Nucleus accumbens (tissue), 56 donors: Measurements from ENCODE around the gene ARHGEF28.

ENCODE experiments used
- DNase-seq, 56 donors: peaks; one replicate each; lab custom pipeline; 2025; lab: John Stamatoyannopoulos, UW

ARHGEF28 gene

DNA sequence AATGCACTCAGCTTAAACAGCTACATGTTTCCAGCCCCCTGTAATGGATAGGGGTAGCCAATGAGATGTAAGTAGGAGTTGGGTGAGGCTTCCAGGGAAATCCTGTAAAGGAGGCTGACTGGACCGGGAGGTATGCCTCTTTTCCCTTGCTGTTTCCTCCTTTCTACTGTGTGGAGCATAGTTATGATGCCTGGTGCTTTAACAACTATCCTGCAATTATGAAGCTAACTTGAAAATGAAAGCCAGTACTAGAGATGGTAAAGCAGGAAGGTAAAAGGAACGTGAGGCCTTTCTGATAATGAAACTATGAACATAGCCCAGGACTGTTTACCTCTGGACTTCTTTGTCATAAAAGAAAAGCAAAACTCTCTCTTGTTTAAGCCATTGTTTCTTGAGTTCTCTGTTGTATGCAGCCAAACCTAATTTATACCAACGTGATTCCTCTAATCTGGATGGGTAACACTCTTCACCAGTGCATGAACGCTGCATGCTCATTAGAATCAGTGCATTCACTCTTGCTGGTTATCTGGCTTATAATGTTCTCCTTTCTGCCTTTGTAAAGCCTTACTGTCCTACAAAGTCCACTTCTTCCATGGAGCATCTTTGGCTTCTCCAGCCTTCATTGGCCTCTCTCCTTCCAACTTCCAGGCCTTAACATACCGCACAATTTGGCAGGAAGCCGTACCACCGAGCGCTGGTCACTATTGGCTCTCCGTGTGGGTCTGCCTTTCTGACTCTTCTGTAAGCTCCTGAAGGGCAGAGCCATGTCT, 8.3 kb upstream of the ARHGEF28 start:
- DNase-seq = no peak

DNA sequence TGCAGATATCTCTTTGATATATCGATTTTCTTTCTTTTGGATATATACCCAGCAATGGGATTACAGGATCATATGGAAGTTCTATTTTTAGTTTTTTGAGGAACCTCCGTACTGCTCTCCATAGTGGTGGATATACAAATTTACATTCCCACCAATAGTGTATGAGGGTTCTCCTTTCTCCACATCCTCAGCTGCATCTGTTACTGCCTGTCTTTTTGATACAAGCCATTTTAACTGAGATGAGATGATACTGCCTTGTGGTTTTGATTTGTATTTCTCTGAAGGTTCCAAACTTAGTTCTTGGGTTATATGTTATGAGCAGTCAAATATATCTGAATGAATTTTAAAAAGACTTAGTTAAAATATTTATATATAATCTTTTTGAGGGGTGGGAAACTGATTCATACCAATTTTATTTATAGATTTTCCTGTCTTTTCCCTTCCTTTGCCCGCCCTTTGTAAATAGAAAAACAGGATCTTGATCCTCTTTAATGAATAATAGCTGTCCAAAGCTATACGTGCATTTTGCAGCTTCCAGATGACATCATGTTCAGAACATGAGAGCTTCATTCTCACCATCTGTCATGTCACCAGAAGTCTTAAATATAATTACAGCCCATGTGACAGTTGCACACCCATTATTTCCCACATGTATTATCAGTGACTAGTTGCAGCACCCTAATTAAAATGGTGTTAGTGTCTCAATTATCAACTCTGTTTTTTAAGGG, 6.2 kb upstream of the ARHGEF28 start:
- DNase-seq = no peak

DNA sequence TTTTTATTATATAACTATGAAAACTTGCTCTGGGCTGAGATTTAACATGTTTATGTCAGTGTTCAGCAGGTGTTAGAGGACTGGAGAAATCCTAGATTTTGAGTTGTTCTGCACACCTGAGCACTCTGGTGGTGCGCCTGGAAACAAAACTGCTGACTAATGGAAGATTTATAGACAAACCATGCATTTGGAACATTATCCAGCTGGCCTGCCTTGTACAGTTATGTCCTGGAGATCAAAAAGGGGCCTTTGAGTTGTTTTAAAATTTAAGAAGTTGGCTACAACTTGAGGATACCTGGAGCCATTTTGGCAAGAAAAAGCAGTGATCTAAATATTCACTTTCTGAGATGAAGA, 5.7 kb upstream of the ARHGEF28 start:
- DNase-seq = no peak

DNA sequence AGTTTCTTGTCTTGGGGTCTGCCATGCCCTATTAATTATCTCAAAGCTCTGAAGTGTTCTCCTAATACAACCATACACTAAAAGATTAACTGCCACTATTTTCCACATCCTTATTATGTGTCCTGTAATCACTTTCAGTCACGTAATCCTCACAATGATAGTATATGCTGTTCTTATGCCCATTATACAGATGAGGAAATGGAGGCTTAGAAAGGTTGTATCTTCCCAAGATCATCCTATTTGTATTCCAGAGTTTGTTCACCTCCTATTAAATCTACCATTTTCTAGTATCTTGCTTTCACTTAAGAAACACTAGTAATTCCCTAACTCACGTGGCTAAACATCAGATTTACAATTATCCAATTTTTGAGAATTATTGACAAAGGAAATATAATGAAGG, 2.9 kb upstream of the ARHGEF28 start:
- DNase-seq = no peak

DNA sequence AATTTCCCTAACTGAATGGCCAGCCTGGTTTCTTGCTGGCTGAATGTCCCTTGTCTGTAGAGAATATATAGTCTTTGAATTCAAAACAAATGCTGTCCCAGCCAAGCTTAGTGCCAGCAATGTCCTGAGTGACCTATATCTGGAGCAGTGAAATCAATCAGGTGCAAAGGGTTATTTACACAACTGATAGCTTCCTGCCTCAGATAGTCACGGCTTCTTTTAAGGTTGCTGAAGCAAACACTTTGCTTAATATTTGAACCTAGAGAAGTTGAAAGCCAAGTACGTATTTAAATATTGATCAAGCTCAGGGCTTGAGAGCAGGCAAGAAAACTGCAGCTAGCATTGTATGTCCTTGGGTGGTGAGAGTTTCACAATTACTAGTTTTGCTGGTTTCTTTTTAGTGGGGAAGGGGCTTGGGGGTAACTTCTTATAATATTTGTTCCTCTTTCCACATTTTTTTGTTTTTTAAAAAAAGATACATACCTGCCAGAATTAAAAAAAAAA, 2.0 kb upstream of the ARHGEF28 start:
- no peak for DNase-seq

DNA sequence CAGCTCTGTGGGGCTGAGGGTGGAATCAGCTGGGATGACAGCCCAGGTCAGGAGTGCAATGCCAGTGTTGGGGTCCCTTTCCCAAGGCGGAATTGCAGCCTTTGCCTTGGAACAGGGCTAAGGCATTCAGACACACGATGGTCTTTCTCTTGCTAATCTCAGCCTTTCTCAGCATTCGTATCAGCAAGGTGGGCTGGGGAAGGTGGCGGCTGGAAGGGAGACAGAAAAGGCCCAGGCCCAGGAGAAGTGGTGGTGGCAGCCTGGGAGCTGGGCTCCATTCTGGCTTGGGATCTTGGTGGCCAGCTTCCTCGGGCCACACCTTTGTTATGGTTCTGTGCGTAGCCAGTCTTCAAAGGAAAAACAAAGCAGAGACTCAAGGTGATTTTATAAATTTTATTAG, 1.1 kb upstream of the ARHGEF28 start:
- no peak for DNase-seq

DNA sequence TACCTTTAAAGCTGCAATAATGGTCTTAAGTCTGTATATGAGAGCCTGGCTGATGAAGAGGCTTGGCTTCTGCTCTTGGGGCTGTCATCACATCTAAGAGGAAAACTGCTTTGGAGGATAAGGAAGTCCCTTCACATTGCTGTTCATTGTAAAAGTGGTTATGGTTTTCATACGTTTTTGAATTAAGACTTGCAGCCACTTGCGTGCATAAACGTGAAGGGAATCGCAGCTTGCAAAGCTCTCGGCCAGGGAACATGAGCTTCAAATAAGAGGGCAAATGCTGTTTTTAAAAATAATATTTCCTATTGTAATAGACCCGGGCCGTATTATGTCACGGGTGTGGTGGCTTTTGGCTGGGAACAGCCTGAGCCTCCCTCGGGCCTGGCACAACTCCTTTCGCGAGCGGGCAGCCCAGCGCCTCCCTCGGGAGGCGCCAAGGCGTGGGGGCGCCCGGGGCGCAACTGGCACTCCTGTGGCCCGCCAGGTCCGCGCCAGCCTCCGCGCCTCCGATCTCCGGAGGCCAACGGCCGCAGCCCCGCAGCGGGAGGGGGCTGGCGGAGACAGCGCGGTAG, 538 bp upstream of the ARHGEF28 start:
- peak in 12 of 56 donors; percentile 1 to 57 (median 25) for DNase-seq

DNA sequence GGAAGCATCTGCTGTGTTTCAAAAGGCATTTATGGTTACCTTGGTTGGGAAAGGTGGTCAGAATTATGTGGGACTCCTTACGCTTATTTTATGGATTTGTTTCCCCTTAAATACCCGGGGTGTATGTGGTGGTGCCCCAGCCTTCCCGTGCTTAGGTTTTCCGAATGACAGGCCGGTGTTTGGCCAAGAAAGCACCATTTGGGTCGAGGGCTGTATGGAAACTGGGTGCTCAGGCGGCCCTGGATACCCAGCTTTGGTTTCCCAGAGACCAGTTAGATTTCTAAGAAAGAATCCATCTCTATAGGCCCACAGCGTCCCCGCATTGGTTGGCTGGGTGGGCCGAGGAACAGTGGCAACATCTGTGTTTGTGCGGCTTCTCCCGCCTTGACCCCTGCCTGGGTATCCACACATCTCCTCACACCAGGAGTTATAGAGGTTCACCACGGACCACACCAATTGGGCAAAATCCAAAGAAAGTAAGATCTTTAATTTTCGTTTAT, 868 bp downstream of the ARHGEF28 start:
- DNase-seq = no peak

DNA sequence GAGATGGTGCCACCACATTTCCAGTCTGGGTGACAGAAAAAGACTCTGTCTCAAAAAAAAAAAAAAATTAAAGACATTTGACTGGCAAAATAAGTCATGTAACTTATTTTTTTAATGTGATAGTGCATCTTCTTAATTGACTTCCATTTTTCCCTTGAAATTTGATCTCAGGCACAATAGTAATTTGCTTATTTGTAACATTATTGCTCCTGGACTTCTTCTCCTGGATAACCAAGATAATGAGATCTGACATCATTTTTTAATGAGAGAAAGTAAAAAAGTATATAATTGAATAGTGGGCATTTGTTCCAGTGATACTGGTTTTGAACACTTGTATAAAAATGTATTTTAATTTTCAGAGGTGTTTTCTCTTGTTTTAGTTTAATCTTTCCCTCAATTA, 3.5 kb downstream of the ARHGEF28 start:
- no peak for DNase-seq

DNA sequence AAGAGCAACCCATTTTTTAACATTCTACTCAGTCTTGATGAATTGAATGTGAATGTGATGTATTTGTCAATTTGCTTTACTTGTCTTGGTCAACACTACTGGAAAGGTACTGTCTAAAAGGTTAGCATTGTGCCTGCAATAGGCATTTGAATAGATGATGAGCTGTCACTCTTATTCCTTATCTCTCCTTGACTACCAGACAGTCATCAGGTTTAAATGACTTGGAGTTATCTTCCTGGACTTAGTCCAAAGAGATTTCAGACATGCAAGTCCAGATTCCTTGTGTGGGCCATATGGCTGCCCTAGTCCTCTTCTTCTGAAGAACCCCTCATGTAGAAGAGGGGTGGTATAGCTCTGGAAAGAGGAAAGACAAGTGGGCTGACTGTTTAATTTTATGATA, 4.8 kb downstream of the ARHGEF28 start:
- DNase-seq = no peak

DNA sequence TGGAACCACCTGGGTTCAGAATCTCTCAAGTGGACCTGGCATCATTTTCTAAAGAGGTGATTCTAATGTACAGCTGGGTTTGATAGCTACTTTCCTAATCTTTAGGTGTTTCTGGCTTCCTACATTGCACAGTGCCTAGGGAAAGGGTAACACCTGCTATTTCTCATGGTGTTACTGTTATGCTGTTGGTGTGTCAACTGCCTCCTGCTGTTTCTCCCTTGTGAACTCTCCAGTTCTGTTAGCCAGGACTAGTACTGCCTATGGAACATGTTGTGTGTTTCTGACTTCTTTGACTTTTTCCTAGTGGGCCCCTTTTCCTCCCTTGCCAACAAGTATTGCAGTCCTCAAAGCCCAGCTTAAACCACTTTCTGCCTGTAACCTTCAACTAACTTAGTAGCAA, 5.5 kb downstream of the ARHGEF28 start:
- DNase-seq = no peak

DNA sequence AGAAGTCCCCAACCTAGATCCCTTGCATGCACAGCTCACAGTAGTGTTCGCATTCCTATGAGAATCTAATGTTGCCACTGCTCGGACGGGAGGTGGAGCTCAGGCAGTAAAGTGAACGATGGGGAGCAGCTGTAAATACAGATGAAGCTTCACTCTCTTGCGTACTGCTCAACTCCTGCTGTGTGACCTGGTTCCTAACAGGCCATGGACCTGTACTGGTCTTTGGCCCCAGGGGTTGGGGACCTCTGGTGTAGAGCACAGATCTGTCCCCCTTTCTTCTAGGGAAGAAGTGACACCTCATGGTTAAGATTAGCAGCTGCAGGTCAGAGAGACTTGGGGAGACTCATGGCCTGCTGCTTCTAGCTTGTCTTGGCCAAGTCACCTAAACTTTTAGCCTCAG, 7.1 kb downstream of the ARHGEF28 start:
- DNase-seq = no peak

DNA sequence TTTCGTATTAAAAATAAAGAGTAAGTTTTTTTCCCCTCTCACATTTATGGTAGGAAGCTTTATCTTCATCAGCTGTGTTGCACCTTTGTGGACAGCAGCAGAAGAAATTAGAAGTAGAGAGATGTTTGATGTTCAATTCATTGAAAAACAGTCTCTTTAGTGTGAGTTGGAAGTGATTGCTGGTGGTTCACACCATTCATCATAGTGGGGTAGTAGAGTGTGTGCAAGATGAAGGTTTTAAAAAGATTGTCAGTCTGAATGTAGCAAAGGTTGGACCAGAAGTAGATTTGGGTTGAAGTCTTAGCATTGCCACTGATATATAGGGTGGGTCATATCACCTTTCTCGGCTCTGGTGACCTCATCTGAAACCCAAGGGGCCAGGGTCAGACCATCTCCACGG, 10.4 kb downstream of the ARHGEF28 start:
- DNase-seq = no peak

DNA sequence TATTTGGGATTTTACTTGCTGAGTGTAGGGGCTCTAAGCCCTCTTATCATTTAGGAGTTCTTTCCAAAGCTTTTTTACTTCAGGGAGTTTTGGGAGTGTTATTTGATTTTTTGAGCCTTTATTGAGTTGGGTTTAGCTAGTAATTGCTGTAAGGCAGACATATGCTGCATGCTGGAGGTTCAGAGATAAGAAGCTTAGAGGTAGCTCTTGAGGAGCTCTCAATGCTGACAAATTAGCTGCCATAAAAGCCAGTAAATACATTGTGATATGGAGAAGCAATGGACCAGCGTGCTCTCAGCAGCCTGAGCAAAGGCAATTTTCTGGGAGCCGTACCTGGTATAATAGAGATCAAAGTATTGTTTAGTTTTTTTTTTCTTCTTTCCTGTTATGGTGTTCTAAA, 11.6 kb downstream of the ARHGEF28 start:
- no peak for DNase-seq

DNA sequence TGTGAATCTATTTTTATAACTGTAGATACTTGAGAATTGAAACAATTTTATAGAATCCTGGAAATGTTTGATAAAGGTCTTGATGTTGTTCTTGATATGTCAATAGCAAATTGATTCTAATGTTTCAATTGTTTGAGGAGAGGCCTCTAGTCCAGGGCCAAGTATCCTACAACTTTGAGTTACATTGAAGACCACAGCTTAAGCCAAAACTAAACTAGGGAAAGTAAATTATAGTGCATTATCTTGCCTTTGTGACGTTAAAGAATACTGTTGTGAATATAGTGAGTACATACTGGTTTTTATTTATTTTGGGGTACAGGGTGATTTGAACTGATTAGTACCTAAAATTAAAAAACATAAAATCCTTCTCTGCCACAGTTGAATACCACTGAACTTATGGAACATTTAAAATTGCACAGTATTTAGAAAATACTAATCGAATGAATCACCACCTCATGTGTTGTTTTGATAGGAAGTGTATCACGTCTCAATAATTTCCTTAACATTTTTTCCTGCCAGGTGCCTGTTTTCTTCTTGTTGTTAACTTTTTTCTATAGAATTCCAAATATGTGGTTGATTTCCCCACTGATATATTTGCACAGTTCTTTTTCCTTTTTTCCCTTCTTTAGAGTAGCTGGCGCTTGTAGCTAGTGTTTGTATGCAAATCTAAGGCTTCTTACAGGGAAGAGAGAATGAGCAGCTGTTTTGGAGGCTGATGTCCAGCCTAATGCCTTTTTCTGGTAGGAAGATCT, 12.5 kb downstream of the ARHGEF28 start:
- DNase-seq = no peak

DNA sequence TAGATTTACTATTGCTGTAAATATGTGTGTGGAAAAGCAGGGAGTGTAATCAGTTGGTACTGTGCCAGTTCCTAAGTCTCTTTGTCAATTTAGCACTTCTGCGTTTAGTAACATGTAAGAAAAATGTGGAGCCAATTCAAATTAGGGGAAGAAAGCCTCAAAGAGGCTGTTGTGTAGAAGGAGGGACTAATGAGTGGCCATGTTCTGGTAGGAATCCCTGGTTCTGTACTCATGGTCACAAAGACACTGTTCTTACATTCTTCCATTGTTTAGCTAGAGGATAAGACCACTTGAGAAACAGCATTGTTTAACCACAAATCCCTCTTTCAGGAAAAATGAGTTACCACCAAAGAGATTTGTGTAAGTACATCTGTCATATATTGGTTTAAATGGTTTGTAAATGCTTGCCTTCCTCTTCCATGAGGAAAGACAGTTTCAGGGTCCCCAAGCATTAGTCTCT, 14.9 kb downstream of the ARHGEF28 start:
- no peak for DNase-seq

DNA sequence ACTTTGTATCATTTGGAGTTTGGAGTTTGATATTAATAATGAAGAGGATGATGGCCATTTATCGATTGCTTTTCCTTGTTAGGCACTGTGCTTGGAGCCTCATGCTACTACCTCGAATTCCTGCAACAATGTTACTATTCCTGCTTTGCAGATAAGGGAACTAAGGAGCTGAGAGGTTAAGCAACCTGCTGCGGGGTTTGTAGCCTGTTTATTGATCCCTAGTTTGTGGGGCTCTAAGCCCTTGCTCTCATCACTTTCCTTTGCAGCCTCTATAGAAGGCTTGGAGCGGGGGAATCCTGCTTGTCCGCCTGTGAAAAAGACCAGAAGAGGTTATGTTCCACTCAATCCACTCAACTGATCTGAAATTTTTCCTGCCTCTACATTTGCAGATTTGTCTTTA, 15.8 kb downstream of the ARHGEF28 start:
- DNase-seq = no peak

DNA sequence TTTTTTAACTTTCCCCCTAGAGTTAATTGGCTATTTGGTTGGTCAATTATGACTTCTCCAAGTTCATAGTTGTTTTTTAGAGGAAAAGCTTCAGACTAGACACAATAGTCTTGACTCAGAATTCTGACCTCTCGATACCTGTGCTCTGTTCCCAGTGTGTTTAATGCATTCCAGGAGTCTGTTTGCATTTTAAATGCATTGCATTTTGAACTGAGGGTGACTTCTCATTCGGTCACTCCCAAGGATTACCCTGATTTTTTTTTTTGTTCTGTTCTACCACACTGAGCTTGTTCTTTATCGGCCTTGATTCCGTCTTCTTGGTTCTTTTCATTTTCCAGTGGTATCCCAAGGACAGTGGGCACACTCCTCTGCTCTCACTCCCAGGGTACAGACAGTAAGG, 16.3 kb downstream of the ARHGEF28 start:
- DNase-seq = no peak

DNA sequence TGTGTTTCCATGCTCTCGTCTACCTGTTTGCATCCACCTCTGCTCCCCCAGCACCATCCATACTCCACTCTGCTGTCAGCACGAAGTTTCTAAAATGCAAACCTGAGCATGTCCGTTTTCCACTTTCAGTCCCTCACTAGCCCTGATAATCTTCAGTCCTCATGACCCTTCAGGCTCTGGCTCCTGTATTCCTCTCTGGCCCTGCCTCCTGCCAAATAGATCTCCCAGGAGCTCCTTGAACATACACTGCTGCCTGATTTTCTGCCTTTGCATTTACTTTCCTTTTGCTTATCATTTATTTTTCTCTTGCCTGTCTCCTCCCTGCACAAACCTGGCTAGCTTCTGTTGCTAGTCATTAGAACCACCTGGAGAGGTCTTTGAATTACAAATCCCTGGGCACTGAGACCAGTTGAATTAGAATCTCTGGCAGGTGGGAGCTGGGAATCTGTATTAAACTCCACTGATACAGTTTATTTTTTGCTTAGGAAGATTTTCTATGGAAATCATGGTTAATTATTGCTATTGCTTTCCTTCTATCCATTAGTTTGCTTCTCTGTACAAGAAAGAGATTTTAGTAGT, 18.5 kb downstream of the ARHGEF28 start:
- no peak for DNase-seq

DNA sequence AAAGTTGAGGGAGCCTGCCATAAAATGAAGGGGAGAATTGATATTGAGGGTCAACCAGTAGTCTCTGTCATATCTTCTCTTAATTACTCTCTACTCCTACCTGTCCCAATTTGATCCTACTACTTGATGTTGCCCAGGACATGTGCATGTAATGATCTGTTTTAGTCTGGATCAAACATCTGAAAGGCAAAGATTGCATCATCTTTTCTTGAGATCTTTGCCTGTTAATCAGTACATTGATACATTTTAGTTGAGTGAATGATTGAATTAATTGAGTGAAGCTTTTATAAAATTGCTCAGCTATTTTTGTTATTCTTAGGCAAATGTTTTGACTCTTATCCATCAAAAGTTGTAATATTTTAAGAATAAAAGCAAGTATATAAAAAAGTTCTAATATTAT, 21.7 kb downstream of the ARHGEF28 start:
- no peak for DNase-seq
